A673 (cell line): ENCODE results near the gene TNP2. TPM values are rescaled to one million over a fixed set of nuclear protein-coding genes. Genes with fewer than 3 reads are reported as not detected.

Source experiments
- BruUV-seq: library from RNA; stranded (reverse); fragments of 400-500 nt; replicated peaks from 2 replicates; lab custom pipeline; 2021; lab: Mats Ljungman, UMichigan
- CTCF ChIA-PET: fragments of 300-600 bp; sonication (Branson Sonifier 250); formaldehyde crosslinking; loops from one replicate; lab custom pipeline; 2022; ENCODE audit warnings: antibody characterized with exemption; lab: Charles Lee
- POLR2A ChIA-PET: fragments of 300-600 bp; sonication (Branson Sonifier 250); formaldehyde crosslinking; loops from one replicate; lab custom pipeline; 2022; ENCODE audit warnings: antibody characterized with exemption; ENCODE audit not compliant: low non-redundant PET; lab: Charles Lee
- DNase-seq: peaks from one replicate; pipeline ENCODE4 v3.0.0-alpha.2; 2015; ENCODE audit warnings: low spot score
- H3K27ac ChIP-seq: fragments of 200-600 bp; sonication (generic); 2 replicates; pipeline ENCODE4 v1.5.1; 2016; ENCODE audit warnings: mixed run types, low read depth, mild to moderate bottlenecking, mixed read lengths, antibody characterized with exemption, low read length; ENCODE audit not compliant: poor library complexity, severe bottlenecking
- H3K27me3 ChIP-seq: fragments of 200-600 bp; sonication (generic); replicated peaks from 2 replicates; pipeline ENCODE4 v1.6.1; 2017; ENCODE audit warnings: mixed run types, low read depth, mild to moderate bottlenecking, mixed read lengths, antibody characterized with exemption, low read length; ENCODE audit not compliant: insufficient read depth, poor library complexity
- H3K36me3 ChIP-seq: fragments of 200-600 bp; sonication (generic); 2 replicates; pipeline ENCODE4 v1.6.1; 2016; ENCODE audit warnings: mixed run types, mild to moderate bottlenecking, mixed read lengths, antibody characterized with exemption, low read length; ENCODE audit not compliant: insufficient read depth, poor library complexity, severe bottlenecking
- H3K4me1 ChIP-seq: fragments of 200-600 bp; sonication (generic); 2 replicates; pipeline ENCODE4 v1.6.1; 2017; ENCODE audit warnings: mixed run types, mild to moderate bottlenecking, mixed read lengths, antibody characterized with exemption, low read length; ENCODE audit not compliant: insufficient read depth, poor library complexity, severe bottlenecking
- H3K4me3 ChIP-seq: fragments of 200-600 bp; sonication (generic); 2 replicates; pipeline ENCODE4 v1.5.1; 2016; ENCODE audit warnings: low read depth, mixed run types, mild to moderate bottlenecking, mixed read lengths, low read length; ENCODE audit not compliant: poor library complexity, severe bottlenecking
- H3K9me3 ChIP-seq: fragments of 200-600 bp; sonication (generic); 2 replicates; pipeline ENCODE4 v1.6.1; 2016; ENCODE audit warnings: mixed run types, low read depth, mild to moderate bottlenecking, mixed read lengths, antibody characterized with exemption, low read length; ENCODE audit not compliant: poor library complexity, severe bottlenecking
- EZH2 ChIP-seq: fragments of 200-600 bp; sonication (generic); IDR thresholded peaks from 2 replicates; pipeline ENCODE4 v1.6.1; 2017; ENCODE audit warnings: borderline replicate concordance, low read depth, mild to moderate bottlenecking, mixed read lengths, antibody characterized with exemption, low read length; ENCODE audit not compliant: poor library complexity, severe bottlenecking
- intact Hi-C: fragments of 100-400 bp; cut with micrococcal nuclease; formaldehyde crosslinking; loops from one replicate; pipeline ENCODE4 v1.10.0; 2022; ENCODE audit not compliant: unreplicated experiment
- total RNA-seq: library from RNA; stranded (reverse); gene quantifications from 2 replicates; pipeline ENCODE4 v1.2.3, GENCODE V29; 2021
- TF ChIP-seq, protein P1 (sequence below): fragments of 300-800, 200-600 bp; sonication (generic); conservative IDR thresholded peaks from 2 replicates; pipeline ENCODE4 v1.5.1; 2017; ENCODE audit warnings: low read depth, mild to moderate bottlenecking, antibody characterized with exemption, low read length, moderate library complexity, mixed read lengths

Gene TNP2
- total RNA-seq, 1 experiment from 2014 or later, result not detected

DNA sequence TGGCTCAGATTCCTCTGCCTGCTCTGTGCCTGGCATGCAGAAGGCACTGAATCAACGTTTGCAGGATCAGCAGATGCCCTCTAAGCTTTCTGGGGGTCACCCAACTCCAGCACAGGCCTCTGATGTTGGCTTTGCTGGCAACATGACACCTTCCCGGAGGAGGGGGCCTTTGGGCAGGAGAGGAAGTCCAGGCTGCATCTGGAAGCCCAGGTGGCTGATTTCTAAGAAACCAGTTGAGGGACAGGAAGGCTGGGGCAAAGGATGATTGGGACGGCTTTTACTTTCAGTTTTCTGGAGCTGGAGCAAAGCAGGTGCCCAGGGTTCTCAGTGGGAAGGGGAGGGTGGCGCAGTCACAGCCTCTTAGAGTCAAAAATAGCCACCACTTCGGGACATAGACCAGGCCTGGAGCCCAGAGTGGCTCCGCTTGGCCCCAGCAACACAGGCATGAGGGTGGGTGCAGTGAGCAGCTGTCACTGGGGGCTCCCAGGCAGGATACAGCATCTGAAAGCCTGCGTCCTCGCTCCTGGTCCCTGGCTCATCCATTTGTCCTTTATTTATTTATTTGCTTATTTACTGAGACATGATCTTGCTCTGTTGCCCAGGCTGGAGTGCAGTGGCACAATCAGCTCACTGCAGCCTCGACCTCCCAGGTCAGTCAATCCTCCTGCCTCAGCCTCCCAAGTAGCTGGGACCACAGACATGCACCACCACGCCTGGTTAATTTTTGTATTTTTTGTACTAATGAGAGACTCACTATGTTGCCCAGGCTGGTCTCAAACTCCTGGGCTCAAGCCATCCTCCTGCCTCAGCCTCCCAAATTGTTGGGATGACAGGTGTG is 28.3 kb downstream of the TNP2 start:
- CTCF ChIA-PET, result no interaction called here
- intact Hi-C loops, result no loop called here
- BruUV-seq, result no TSS peak
- Histone ChIP-seq H3K27ac (no peak overlapping the region), H3K4me1 (no peaks in the 10 kb centered on the region), H3K27me3 (no peaks in the 10 kb centered on the region), H3K9me3 (no peaks in the 10 kb centered on the region), H3K36me3 (no peaks in the 10 kb centered on the region), H3K4me3 (no peak overlapping the region)
- no peak for TF ChIP-seq EZH2
- TF ChIP-seq, protein P1, sequence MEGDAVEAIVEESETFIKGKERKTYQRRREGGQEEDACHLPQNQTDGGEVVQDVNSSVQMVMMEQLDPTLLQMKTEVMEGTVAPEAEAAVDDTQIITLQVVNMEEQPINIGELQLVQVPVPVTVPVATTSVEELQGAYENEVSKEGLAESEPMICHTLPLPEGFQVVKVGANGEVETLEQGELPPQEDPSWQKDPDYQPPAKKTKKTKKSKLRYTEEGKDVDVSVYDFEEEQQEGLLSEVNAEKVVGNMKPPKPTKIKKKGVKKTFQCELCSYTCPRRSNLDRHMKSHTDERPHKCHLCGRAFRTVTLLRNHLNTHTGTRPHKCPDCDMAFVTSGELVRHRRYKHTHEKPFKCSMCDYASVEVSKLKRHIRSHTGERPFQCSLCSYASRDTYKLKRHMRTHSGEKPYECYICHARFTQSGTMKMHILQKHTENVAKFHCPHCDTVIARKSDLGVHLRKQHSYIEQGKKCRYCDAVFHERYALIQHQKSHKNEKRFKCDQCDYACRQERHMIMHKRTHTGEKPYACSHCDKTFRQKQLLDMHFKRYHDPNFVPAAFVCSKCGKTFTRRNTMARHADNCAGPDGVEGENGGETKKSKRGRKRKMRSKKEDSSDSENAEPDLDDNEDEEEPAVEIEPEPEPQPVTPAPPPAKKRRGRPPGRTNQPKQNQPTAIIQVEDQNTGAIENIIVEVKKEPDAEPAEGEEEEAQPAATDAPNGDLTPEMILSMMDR, result no peak
- DNase-seq, result no peak
- POLR2A ChIA-PET, result no interaction called here

DNA sequence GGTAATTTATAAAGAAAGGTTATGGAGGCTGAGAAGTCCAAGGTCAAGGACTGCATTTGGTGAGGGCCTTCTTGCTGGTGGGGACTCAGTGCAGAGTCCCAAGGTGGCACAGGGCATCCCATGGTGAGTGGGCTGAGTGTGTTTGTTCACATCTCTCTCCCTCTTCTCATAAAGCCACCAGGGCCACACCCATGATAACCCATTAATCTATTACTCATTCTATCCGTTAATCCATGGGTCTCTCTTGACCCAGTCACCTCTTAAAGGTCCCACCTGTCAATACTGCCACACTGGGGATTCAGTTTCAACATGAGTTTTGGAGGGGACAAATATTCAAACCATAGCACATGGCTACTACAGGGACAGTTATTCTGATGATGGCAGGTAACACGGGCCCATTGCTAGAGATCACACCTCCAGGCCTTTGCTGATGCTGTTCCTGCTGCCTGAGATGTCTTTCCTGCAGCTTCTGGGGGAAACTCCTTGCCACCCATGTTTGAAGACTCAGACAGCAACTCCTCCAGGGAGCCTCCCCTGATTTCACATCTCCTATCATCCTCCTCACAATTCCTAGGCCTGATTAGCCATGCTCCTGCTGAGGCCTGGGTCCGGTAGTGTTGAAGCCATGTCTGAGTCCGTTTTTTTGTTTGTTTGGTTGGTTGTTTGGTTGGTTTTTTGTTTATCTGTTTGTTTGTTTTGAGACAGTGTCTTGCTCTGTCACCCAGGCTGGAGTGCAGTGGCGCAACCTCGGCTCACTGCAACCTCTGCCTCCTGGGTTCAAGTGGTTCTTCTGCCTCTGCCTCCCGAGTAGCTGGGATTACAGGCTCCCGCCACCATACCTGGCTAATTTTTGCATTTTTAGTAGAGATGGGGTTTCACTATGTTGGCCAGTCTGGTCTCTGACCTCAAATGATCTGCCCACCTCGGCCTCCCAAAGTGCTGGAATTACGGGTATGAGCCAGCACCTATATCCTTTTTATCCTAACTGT is 29.2 kb downstream of the TNP2 start:
- ChIA-PET POLR2A (no interaction called here), CTCF (no interaction called here)
- no peaks in the 10 kb centered on the region for H3K4me1 ChIP-seq
- no peaks in the 10 kb centered on the region for H3K27me3 ChIP-seq
- no peak overlapping the region for H3K4me3 ChIP-seq
- DNase-seq, result no peak
- no peak overlapping the region for H3K27ac ChIP-seq
- no TSS peak for BruUV-seq
- no peaks in the 10 kb centered on the region for H3K9me3 ChIP-seq
- TF ChIP-seq, protein P1, result no peak
- TF ChIP-seq EZH2, result no peak
- intact Hi-C loops, result no loop called here
- H3K36me3 ChIP-seq, result no peaks in the 10 kb centered on the region

DNA sequence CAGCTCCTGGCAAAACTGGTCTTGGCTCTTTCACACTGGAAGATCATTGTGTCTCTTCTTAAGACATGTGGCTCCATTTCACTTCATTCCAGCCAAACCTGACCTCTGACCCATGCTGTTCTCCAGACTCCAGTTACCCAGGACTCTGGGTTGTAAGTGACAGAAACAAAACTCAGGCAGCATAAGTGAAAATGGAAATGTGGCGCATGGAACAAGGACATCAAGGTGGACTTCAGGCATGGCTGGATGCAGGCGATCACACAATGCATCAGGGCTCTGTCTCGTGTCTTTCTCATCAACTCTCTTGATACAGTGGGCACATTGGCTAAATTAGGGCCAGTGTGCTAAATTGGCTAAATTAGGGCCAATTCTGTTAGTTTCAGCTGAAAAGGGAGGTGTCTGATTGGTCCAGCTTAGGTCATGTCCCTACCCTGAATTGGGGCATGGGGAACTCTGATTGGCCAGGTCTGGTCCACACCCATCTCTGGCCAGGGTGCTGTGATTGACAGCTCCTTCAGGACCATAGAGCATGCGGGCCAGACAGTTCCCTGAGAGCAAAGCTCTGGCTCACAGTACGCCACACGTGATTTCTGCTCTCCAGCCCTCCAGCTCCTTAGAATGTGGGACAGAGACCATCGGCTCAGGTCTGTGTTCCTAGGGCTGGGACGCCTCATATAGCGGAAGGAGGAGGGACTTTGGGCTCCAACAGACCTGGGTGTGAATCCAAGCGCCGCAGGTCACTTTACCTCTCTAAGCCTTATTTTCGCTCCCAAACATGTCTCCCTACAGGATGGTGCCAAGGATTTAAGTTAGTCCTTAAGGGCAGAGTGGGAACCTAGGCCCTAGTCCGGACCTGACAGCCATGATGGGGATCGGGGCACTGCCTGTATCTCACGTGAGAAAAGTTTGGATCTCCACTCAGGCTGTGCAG is 30.6 kb downstream of the TNP2 start:
- DNase-seq, result no peak
- Histone ChIP-seq H3K4me1 (no peaks in the 10 kb centered on the region), H3K4me3 (no peak overlapping the region), H3K27ac (no peak overlapping the region), H3K27me3 (no peaks in the 10 kb centered on the region), H3K9me3 (no peaks in the 10 kb centered on the region), H3K36me3 (no peaks in the 10 kb centered on the region)
- ChIA-PET POLR2A (no interaction called here), CTCF (no interaction called here)
- intact Hi-C loops, result no loop called here
- TF ChIP-seq, protein P1, result no peak
- no peak for TF ChIP-seq EZH2
- no TSS peak for BruUV-seq
